GM18505 (cell line): ENCODE data around the gene MYOCD.

Experiments used
- ATAC-seq: cut with Tn5 transposase; IDR thresholded peaks from one replicate; pipeline ENCODE4 v1.9.1; 2021; ENCODE audit not compliant: unreplicated experiment
- POLR2A ChIP-seq: IDR thresholded peaks from 4 replicates; pipeline ENCODE4 v1.6.1; 2011; ENCODE audit warnings: borderline replicate concordance; ENCODE audit not compliant: insufficient read depth, insufficient read length; ENCODE audit errors: extremely low read depth

MYOCD gene

DNA sequence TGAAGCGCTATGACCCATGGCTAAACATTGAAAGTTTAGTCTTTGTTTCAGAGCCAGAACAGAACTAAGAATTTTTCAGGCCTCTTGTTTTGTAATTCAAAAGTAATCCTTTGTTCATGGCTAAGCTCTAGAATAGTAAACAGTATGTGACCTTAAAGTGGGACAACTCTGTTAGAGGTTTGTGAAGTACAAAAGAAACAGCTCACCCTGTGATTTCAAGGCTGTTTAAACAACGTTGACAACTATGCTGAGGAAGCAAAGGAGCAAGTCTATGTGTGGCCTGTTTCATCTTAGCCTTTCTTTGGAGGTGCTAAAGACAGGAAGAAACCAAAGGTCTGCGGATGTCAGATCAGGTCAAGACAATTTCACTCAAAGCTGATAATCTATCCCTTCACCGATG lies 40.4 kb downstream of the MYOCD start:
- ATAC-seq: no peak

DNA sequence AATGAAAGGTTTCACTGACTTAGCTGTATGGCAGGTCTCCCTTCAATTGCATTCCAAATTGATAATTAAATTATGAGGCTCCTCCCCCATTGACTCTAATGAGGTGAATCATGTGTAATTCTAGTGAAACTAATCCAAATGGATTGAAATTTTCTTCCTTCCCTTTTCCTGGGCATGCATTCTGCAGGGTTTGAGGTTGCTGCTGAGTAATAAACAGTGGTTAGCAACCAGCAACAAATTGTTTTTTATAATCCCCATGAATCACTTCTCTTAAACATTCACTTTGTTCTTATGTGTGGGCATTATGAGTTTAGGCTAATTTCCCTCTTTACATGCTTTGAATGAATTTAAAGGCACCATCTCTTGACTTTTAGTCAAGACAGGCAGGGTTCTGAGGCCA lies 43.4 kb downstream of the MYOCD start:
- no peak for TF ChIP-seq POLR2A
- ATAC-seq: no peak

More for the DNA sequence above, 40.4 kb downstream of the MYOCD start:
- TF ChIP-seq POLR2A: no peak

DNA sequence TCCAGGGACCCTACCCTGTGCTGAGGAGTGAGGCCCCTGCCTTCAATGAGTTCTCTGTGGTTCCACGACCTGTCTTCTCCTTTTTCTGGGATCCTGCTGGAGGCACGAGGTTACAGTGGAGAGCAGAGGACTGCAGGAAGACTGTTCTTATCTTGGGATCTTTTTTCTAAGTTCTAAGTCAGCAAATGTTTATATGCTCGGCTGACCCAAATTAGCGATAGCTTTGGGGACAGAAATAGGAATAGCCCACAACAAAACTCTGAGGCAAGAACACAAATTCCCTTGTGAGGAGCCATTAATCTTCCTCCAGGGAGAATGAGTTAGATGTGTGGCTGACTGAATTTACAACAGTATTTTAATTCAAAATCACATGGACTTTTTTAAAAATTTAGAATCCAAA lies 46.7 kb downstream of the MYOCD start:
- ATAC-seq: no peak

GRCh38 chr17:12712941-12713340 lies 47.3 kb downstream of the MYOCD start:
- TF ChIP-seq POLR2A: no peak
- no peak for ATAC-seq

More for the DNA sequence above, 46.7 kb downstream of the MYOCD start:
- TF ChIP-seq POLR2A: no peak

DNA sequence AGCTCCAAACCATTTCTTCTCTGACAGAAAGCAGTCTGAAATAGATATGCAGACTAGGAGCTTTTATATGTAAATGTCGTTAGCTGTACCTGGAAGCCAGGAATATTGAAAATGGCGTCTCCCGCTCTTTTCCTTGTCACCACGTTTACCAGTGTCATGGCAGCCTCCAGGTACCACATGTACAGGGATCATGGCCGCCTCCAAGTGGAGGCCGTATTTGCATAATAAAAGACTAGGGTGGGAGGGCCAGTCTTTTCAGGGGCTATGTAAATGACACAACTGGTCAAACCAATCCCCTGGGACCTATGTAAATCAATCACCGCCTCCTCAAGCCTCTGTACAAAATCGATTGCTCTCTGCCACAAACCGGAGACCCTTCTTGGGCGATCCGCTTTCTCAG lies 54.3 kb downstream of the MYOCD start:
- TF ChIP-seq POLR2A: no peak
- ATAC-seq: no peak

DNA sequence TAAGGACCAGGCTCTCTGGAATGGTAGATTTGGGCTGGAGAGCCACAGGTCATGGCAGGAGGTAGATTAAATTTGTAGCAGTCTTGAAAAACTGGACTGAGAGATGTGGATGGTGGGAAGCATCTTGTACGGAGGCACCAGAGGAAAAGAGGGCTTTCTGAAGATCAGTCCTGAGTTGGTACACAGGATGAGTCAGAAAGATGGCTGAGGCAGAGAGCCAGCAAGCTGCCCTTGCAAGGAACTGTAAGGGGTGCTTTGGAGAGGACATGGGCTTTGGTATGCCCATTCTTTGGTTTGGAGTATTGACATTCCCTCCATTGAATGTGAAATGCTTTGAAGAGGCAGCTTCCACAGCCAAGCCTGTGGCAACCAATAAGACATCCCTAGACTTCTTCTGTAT lies 55.9 kb downstream of the MYOCD start:
- TF ChIP-seq POLR2A: no peak
- no peak for ATAC-seq

DNA sequence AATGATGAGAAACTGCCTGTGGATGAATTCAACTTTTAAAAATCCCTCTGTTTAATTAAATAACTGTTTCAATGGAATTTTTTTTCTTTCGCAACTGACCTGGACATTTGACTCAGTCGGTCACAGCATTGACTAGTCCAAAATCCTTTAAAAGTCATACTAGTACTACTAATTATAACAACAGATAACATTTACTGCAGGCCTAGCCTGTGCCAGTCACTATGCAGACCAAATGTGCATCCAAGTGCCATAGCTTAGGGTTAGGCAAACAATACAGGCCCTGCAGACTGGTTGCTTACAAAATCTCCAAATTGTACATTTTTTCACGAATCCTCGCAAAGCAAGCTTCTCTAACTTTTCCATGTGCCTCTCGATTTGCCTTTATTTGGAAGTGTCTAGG lies 56.6 kb downstream of the MYOCD start:
- TF ChIP-seq POLR2A: no peak
- ATAC-seq: no peak

- no peak for TF ChIP-seq POLR2A
- no peak for ATAC-seq
These were observed 60.4 kb downstream of the MYOCD start for GRCh38 chr17:12726131-12726530.

- no peak for TF ChIP-seq POLR2A
- no peak for ATAC-seq
These were observed 61.5 kb downstream of the MYOCD start for GRCh38 chr17:12727076-12727760.

GRCh38 chr17:12727881-12728280 lies 62.2 kb downstream of the MYOCD start:
- no peak for ATAC-seq
- no peak for TF ChIP-seq POLR2A

DNA sequence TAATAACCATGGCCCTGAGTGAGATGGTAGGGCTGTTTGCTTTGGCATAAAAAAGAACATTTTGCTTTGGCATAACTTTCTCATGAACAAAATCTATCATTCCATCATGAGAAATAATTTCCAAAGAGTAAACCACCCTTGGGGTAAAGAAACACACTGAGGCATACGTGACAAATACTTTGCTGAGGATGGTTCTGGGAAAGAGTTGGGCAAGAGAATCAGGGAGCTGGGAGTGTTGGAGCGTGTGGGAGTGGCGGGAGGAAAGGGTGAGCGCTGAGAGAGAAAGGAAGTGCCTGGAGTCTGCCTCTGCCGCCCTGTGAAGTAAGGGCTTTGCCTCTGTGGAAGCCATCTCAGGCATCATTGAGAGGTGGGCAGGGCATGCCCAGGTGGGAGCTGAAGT lies 63.4 kb downstream of the MYOCD start:
- TF ChIP-seq POLR2A: no peak
- ATAC-seq: no peak

- TF ChIP-seq POLR2A: no peak
- ATAC-seq: no peak
These were observed 64.7 kb downstream of the MYOCD start for GRCh38 chr17:12730421-12730820.

DNA sequence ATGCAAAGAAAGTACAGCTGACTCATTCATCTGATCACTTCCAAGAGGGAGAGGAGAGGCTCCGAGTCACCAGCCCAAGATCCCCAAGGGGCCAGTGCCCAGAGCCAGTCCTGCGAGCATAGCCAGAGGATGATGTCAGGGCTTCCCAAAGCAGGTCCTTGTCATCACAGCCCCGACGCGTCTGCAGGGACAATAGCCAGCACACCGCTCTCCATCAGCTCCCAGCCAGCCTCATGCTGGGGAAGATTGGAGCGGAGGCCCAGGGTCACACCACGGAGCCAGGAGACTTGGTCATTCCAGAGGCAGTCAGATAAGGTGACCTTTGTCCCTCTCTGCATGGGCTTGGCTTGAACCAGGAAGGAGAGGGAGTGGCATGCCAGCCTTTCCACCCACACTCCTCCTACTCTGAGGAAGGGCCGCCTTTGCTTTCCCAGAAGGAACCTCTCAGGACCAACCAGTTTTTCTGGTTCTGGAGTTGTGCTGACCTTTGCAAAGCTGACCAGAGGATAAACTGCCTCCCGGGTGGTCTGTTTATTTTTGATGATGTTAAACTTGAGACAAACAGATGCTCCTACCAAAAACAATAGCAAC lies 65.3 kb downstream of the MYOCD start:
- no peak for ATAC-seq
- no peak for TF ChIP-seq POLR2A

GRCh38 chr17:12731839-12732238 lies 66.1 kb downstream of the MYOCD start:
- no peak for TF ChIP-seq POLR2A
- ATAC-seq: no peak
